Limb (tissue), 2 donors: Measurements from ENCODE around the gene EXOC6B.

Experiments
- DNase-seq, 2 donors: peaks; one replicate each; pipeline ENCODE4 v3.0.0-alpha.2; 2016; ENCODE audit errors: extremely low spot score in 2 of 2

EXOC6B gene

GRCh38 chr2:72126186-72127100 is 699.4 kb downstream of the EXOC6B start:
- DNase-seq, result no peak
